WTC11 (cell line): ENCODE measurements around the gene KRTAP2-1. TPM values are rescaled to one million over a fixed set of nuclear protein-coding genes. Genes with fewer than 3 reads are reported as not detected.

Source experiments
- ATAC-seq: fragments of 200-7000 bp; cut with Tn5 transposase; 2 replicates; pipeline ENCODE4 v1.10.0; 2021; ENCODE audit warnings: mild to moderate bottlenecking, moderate library complexity
- CTCF ChIA-PET: fragments of 300-600 bp; sonication (Branson Sonifier 250); formaldehyde crosslinking; loops from one replicate; lab custom pipeline; 2021; ENCODE audit warnings: antibody characterized with exemption; lab: Charles Lee
- POLR2A ChIA-PET: fragments of 350-600 bp; sonication (Branson Sonifier 250); formaldehyde crosslinking; loops from one replicate; lab custom pipeline; 2021; ENCODE audit warnings: antibody characterized with exemption; lab: Charles Lee
- DNase-seq: peaks from one replicate; pipeline ENCODE4 v3.0.0; 2021; ENCODE audit warnings: low spot score
- H3K27ac Mint-ChIP-seq: 2 replicates; pipeline ENCODE4 v1.8.0; 2021; ENCODE audit warnings: mixed read lengths
- H3K27me3 Mint-ChIP-seq: 2 replicates; pipeline ENCODE4 v1.8.0; 2021; ENCODE audit warnings: low read depth, mild to moderate bottlenecking, moderate library complexity, mixed read lengths
- H3K36me3 Mint-ChIP-seq: 2 replicates; pipeline ENCODE4 v1.8.0; 2021; ENCODE audit warnings: mixed read lengths
- H3K4me1 Mint-ChIP-seq: 2 replicates; pipeline ENCODE4 v1.8.0; 2022; ENCODE audit warnings: mixed read lengths
- H3K4me3 Mint-ChIP-seq: 2 replicates; pipeline ENCODE4 v1.8.0; 2021; ENCODE audit warnings: mild to moderate bottlenecking, moderate library complexity, mixed read lengths
- H3K9me3 Mint-ChIP-seq: 2 replicates; pipeline ENCODE4 v1.8.0; 2021; ENCODE audit warnings: mixed read lengths
- CBFB ChIP-seq: sonication (generic); formaldehyde crosslinking; IDR thresholded peaks from 2 replicates; pipeline ENCODE4 v1.8.1; 2022; ENCODE audit warnings: mild to moderate bottlenecking, low read depth, missing genetic modification reagents
- ELF4 ChIP-seq: sonication (generic); formaldehyde crosslinking; IDR thresholded peaks from 2 replicates; pipeline ENCODE4 v1.8.1; 2022; ENCODE audit warnings: low read depth, mild to moderate bottlenecking, moderate library complexity, missing genetic modification reagents
- FOXP1 ChIP-seq: sonication (generic); formaldehyde crosslinking; IDR thresholded peaks from 2 replicates; pipeline ENCODE4 v1.8.0; 2022; ENCODE audit warnings: missing genetic modification reagents, mild to moderate bottlenecking, moderate library complexity, borderline replicate concordance
- KAT7 ChIP-seq: sonication (generic); formaldehyde crosslinking; IDR thresholded peaks from 2 replicates; pipeline ENCODE4 v1.8.1; 2023; ENCODE audit warnings: missing genetic modification reagents, mild to moderate bottlenecking, borderline replicate concordance
- MYBL2 ChIP-seq: sonication (generic); formaldehyde crosslinking; IDR thresholded peaks from 2 replicates; pipeline ENCODE4 v1.8.1; 2023; ENCODE audit warnings: mild to moderate bottlenecking, moderate library complexity, missing genetic modification reagents
- NFATC4 ChIP-seq: fragments of 250-450 bp; sonication (Bioruptor Pico); IDR thresholded peaks from 2 replicates; pipeline ENCODE4 v1.9.0; 2021; ENCODE audit warnings: mild to moderate bottlenecking
- NR2C2 ChIP-seq: sonication (generic); formaldehyde crosslinking; IDR thresholded peaks from 2 replicates; pipeline ENCODE4 v1.8.0; 2022; ENCODE audit warnings: mild to moderate bottlenecking, missing genetic modification reagents
- OVOL2 ChIP-seq: fragments of 250-450 bp; sonication (Bioruptor Pico); IDR thresholded peaks from 2 replicates; pipeline ENCODE4 v1.9.0; 2021; ENCODE audit warnings: mild to moderate bottlenecking, borderline replicate concordance
- SMAD3 ChIP-seq: sonication (generic); formaldehyde crosslinking; IDR thresholded peaks from 2 replicates; pipeline ENCODE4 v1.8.0; 2022; ENCODE audit warnings: missing genetic modification reagents, mild to moderate bottlenecking, borderline replicate concordance
- SP1 ChIP-seq: sonication (generic); formaldehyde crosslinking; conservative IDR thresholded peaks from 2 replicates; pipeline ENCODE4 v1.8.1; 2022; ENCODE audit warnings: missing genetic modification reagents
- ZNF138 ChIP-seq: sonication (generic); formaldehyde crosslinking; conservative IDR thresholded peaks from 2 replicates; pipeline ENCODE4 v1.8.1; 2022; ENCODE audit warnings: mild to moderate bottlenecking, moderate library complexity, missing genetic modification reagents
- ZNF232 ChIP-seq: sonication (generic); formaldehyde crosslinking; IDR thresholded peaks from 2 replicates; pipeline ENCODE4 v1.8.0; 2022; ENCODE audit warnings: mild to moderate bottlenecking, missing genetic modification reagents
- ZNF263 ChIP-seq: sonication (generic); formaldehyde crosslinking; IDR thresholded peaks from 2 replicates; pipeline ENCODE4 v1.8.1; 2022; ENCODE audit warnings: low read depth, mild to moderate bottlenecking, moderate library complexity, missing genetic modification reagents
- ZNF396 ChIP-seq: fragments of 250-450 bp; sonication (Bioruptor Pico); IDR thresholded peaks from 2 replicates; pipeline ENCODE4 v1.8.0; 2021; ENCODE audit warnings: mild to moderate bottlenecking, moderate library complexity, borderline replicate concordance
- total RNA-seq: library from RNA; stranded (reverse); gene quantifications from 3 replicates; pipeline ENCODE4 v1.2.3, GENCODE V29; 2021
- TF ChIP-seq, protein P1 (sequence below): fragments of 250-450 bp; sonication (Bioruptor Pico); IDR thresholded peaks from 2 replicates; pipeline ENCODE4 v1.9.0; 2021; ENCODE audit warnings: mild to moderate bottlenecking
- TF ChIP-seq, protein P2 (sequence below): fragments of 250-450 bp; sonication (Bioruptor Pico); IDR thresholded peaks from 2 replicates; pipeline ENCODE4 v1.8.0; 2021; ENCODE audit warnings: mild to moderate bottlenecking
- TF ChIP-seq, protein P3 (sequence below): sonication (generic); formaldehyde crosslinking; IDR thresholded peaks from 2 replicates; pipeline ENCODE4 v1.8.1; 2022; ENCODE audit warnings: mild to moderate bottlenecking, missing genetic modification reagents, moderate library complexity, borderline replicate concordance
- TF ChIP-seq, protein P4 (sequence below): sonication (generic); formaldehyde crosslinking; IDR thresholded peaks from 2 replicates; pipeline ENCODE4 v1.8.1; 2022; ENCODE audit warnings: low read depth, missing genetic modification reagents, borderline replicate concordance
- TF ChIP-seq, protein P5 (sequence below): sonication (generic); formaldehyde crosslinking; IDR thresholded peaks from 2 replicates; pipeline ENCODE4 v1.8.1; 2023; ENCODE audit warnings: mild to moderate bottlenecking, missing genetic modification reagents
- TF ChIP-seq, protein P6 (sequence below): sonication (generic); formaldehyde crosslinking; IDR thresholded peaks from 2 replicates; pipeline ENCODE4 v1.8.1; 2023; ENCODE audit warnings: mild to moderate bottlenecking, missing genetic modification reagents
- TF ChIP-seq, protein P7 (sequence below): sonication (generic); formaldehyde crosslinking; IDR thresholded peaks from 2 replicates; pipeline ENCODE4 v1.8.1; 2023; ENCODE audit warnings: mild to moderate bottlenecking, missing genetic modification reagents, moderate library complexity

KRTAP2-1 gene
- total RNA-seq, 1 experiment from 2014 or later = not detected

DNA sequence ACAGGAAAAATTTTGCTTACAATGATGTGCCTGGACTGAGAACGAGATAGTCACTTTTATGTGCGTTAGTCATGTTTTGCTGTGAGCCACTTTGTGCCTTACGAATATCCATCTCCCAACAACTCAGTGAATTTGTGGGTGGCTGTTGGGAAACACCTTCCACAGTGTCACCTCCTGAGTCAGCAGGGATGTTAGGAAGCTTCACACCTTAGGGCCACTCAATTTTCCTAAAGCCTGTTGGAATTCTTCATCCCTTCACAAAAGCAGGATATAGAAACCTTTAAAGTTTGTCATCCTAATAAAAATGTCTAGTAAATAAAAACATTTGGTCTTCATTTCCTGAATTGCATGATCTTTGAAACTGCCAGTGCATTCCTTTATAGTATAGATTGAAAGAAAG, 33.9 kb downstream of the KRTAP2-1 start:
- no peak for DNase-seq
- ATAC-seq = no peak
- TF ChIP-seq, protein P1, sequence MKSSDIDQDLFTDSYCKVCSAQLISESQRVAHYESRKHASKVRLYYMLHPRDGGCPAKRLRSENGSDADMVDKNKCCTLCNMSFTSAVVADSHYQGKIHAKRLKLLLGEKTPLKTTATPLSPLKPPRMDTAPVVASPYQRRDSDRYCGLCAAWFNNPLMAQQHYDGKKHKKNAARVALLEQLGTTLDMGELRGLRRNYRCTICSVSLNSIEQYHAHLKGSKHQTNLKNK = no peak
- H3K9me3 Mint-ChIP-seq = no peaks in the 10 kb centered on the region
- CTCF ChIA-PET = no interaction called here
- H3K4me1 Mint-ChIP-seq = peaks cover 15% of the 10 kb centered on the region
- H3K27ac Mint-ChIP-seq = no peak overlapping the region
- H3K27me3 Mint-ChIP-seq = no peaks in the 10 kb centered on the region
- no peak overlapping the region for H3K4me3 Mint-ChIP-seq
- POLR2A ChIA-PET = no interaction called here
- H3K36me3 Mint-ChIP-seq = no peaks in the 10 kb centered on the region

DNA sequence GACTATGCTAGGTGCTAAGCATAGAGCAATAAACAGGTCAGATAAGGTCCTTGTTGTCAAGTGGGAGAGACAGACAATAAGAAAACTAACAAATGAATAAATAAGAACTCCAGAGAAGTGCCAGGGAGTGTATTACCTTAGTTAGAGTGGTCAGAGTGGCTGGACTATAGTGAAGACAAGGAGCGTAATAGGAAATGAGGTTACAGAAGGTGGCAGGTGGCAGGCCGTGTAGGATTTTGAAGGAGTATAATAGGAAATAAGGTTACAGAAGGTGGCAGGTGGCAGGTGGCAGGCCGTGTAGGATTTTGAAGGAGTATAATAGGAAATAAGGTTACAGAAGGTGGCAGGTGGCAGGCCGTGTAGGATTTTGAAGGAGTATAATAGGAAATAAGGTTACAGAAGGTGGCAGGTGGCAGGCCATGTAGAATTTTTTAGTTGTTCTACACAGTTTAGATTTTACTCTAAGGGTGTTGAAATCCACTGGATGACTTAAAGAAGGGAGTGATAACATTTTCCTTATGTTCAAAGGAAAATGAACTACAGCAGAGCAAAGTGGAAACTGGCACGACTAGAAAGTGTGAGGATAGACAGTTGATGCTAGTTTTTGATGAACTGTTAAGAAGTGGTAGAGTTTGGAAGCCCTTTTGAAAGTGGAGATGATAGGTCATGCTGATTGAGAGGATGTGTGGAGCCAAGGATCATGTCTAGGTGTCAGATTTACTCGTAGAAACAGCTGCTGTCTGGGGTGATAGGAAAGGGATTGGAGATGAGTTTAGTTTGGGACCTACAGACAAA, 34.6 kb downstream of the KRTAP2-1 start:
- no peaks in the 10 kb centered on the region for H3K9me3 Mint-ChIP-seq
- ATAC-seq = no peak
- peak overlapping the region; percentile 7; the same call in 1 of the 2 replicates for H3K27ac Mint-ChIP-seq
- POLR2A ChIA-PET = no interaction called here
- H3K36me3 Mint-ChIP-seq = no peaks in the 10 kb centered on the region
- peaks cover 15% of the 10 kb centered on the region for H3K4me1 Mint-ChIP-seq
- DNase-seq = no peak
- no peaks in the 10 kb centered on the region for H3K27me3 Mint-ChIP-seq
- no peak overlapping the region for H3K4me3 Mint-ChIP-seq
- TF ChIP-seq ZNF232 (no peak), SP1 (CRISPR knock-in tag) (no peak), KAT7 (no peak)
- TF ChIP-seq, protein P2, sequence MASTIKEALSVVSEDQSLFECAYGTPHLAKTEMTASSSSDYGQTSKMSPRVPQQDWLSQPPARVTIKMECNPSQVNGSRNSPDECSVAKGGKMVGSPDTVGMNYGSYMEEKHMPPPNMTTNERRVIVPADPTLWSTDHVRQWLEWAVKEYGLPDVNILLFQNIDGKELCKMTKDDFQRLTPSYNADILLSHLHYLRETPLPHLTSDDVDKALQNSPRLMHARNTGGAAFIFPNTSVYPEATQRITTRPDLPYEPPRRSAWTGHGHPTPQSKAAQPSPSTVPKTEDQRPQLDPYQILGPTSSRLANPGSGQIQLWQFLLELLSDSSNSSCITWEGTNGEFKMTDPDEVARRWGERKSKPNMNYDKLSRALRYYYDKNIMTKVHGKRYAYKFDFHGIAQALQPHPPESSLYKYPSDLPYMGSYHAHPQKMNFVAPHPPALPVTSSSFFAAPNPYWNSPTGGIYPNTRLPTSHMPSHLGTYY = no peak
- TF ChIP-seq, protein P3, sequence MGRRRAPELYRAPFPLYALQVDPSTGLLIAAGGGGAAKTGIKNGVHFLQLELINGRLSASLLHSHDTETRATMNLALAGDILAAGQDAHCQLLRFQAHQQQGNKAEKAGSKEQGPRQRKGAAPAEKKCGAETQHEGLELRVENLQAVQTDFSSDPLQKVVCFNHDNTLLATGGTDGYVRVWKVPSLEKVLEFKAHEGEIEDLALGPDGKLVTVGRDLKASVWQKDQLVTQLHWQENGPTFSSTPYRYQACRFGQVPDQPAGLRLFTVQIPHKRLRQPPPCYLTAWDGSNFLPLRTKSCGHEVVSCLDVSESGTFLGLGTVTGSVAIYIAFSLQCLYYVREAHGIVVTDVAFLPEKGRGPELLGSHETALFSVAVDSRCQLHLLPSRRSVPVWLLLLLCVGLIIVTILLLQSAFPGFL = no peak
- CTCF ChIA-PET = no interaction called here

DNA sequence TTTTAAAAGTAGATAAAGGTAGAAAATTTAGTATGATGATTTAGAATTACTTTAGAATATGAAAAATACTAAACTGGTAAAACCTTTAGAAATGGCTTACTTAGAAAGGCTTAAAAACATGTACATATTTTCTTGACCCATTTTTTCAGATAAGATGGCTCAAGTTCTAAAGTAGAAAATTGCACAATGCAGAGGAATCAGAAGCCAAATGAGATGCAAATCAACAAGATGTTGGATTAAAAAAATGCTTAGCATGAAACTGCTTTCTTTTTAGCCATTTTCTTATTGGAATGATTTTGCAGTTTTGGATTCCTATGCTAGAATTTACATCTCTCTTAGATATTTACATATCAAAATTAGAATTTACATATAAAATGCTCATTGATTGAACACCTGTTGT, 36.7 kb downstream of the KRTAP2-1 start:
- ChIA-PET CTCF (no interaction called here), POLR2A (no interaction called here)
- ATAC-seq = no peak
- TF ChIP-seq NFATC4 (no peak), ELF4 (CRISPR knock-in tag) (no peak), MYBL2 (CRISPR knock-in tag) (no peak), FOXP1 (CRISPR knock-in tag) (no peak), OVOL2 (CRISPR knock-in tag) (no peak), CBFB (CRISPR knock-in tag) (no peak), ZNF263 (CRISPR knock-in tag) (no peak), ZNF396 (CRISPR knock-in tag) (no peak), NR2C2 (CRISPR knock-in tag) (no peak), ZNF138 (no peak), SMAD3 (CRISPR knock-in tag) (no peak)
- TF ChIP-seq, protein P4, sequence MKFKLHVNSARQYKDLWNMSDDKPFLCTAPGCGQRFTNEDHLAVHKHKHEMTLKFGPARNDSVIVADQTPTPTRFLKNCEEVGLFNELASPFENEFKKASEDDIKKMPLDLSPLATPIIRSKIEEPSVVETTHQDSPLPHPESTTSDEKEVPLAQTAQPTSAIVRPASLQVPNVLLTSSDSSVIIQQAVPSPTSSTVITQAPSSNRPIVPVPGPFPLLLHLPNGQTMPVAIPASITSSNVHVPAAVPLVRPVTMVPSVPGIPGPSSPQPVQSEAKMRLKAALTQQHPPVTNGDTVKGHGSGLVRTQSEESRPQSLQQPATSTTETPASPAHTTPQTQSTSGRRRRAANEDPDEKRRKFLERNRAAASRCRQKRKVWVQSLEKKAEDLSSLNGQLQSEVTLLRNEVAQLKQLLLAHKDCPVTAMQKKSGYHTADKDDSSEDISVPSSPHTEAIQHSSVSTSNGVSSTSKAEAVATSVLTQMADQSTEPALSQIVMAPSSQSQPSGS (CRISPR knock-in tag) = no peak
- TF ChIP-seq, protein P5, sequence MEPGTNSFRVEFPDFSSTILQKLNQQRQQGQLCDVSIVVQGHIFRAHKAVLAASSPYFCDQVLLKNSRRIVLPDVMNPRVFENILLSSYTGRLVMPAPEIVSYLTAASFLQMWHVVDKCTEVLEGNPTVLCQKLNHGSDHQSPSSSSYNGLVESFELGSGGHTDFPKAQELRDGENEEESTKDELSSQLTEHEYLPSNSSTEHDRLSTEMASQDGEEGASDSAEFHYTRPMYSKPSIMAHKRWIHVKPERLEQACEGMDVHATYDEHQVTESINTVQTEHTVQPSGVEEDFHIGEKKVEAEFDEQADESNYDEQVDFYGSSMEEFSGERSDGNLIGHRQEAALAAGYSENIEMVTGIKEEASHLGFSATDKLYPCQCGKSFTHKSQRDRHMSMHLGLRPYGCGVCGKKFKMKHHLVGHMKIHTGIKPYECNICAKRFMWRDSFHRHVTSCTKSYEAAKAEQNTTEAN (CRISPR knock-in tag) = no peak
- TF ChIP-seq, protein P6, sequence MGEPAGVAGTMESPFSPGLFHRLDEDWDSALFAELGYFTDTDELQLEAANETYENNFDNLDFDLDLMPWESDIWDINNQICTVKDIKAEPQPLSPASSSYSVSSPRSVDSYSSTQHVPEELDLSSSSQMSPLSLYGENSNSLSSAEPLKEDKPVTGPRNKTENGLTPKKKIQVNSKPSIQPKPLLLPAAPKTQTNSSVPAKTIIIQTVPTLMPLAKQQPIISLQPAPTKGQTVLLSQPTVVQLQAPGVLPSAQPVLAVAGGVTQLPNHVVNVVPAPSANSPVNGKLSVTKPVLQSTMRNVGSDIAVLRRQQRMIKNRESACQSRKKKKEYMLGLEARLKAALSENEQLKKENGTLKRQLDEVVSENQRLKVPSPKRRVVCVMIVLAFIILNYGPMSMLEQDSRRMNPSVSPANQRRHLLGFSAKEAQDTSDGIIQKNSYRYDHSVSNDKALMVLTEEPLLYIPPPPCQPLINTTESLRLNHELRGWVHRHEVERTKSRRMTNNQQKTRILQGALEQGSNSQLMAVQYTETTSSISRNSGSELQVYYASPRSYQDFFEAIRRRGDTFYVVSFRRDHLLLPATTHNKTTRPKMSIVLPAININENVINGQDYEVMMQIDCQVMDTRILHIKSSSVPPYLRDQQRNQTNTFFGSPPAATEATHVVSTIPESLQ = no peak
- TF ChIP-seq, protein P7, sequence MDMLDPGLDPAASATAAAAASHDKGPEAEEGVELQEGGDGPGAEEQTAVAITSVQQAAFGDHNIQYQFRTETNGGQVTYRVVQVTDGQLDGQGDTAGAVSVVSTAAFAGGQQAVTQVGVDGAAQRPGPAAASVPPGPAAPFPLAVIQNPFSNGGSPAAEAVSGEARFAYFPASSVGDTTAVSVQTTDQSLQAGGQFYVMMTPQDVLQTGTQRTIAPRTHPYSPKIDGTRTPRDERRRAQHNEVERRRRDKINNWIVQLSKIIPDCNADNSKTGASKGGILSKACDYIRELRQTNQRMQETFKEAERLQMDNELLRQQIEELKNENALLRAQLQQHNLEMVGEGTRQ (CRISPR knock-in tag) = no peak
- no peak for DNase-seq
- no peaks in the 10 kb centered on the region for H3K27me3 Mint-ChIP-seq
- no peak overlapping the region for H3K4me3 Mint-ChIP-seq
- no peaks in the 10 kb centered on the region for H3K36me3 Mint-ChIP-seq
- H3K9me3 Mint-ChIP-seq = 0 out of 2 replicates have a peak, but pooled peaks cover 7% of the 10 kb centered on the region
- H3K27ac Mint-ChIP-seq = no peak overlapping the region
- peaks cover 15% of the 10 kb centered on the region for H3K4me1 Mint-ChIP-seq
